Lung (tissue), 12 donors: ENCODE results near the gene CAMK2B. TPM values are rescaled to one million over a fixed set of nuclear protein-coding genes. Genes with fewer than 3 reads are reported as not detected.

Source experiments
- ATAC-seq: fragments of 200-7000 bp; cut with Tn5 transposase; one replicate; pipeline ENCODE4 v1.9.1; 2020; ENCODE audit warnings: moderate number of reproducible peaks; ENCODE audit not compliant: insufficient read depth, low FRiP score
- DNase-seq, 3 donors: peaks; one replicate each; pipeline ENCODE4 v3.0.0-alpha.2; 2013 to 2017
- H3K27ac ChIP-seq, 2 donors: one replicate each; pipeline ENCODE4 v1.5.1; 2013; ENCODE audit warnings: mild to moderate bottlenecking in 2 of 2, moderate library complexity in 2 of 2, control low read depth in 1 of 2, inconsistent platforms in 1 of 2, low read depth in 1 of 2, low read length in 1 of 2
- H3K27me3 ChIP-seq, 3 donors: one replicate each; pipeline ENCODE4 v1.5.1; 2013; ENCODE audit warnings: low read length in 2 of 3; ENCODE audit not compliant: control insufficient read depth in 3 of 3, insufficient read depth in 3 of 3
- H3K36me3 ChIP-seq, 4 donors: one replicate each; pipeline ENCODE4 v1.5.1; 2013; ENCODE audit warnings: low read length in 4 of 4, mild to moderate bottlenecking in 1 of 4, moderate library complexity in 1 of 4; ENCODE audit not compliant: control insufficient read depth in 4 of 4, insufficient read depth in 4 of 4
- H3K4me1 ChIP-seq, 5 donors: one replicate each; pipeline ENCODE4 v1.5.1; 2013; ENCODE audit warnings: low read length in 5 of 5, mild to moderate bottlenecking in 2 of 5, moderate library complexity in 1 of 5; ENCODE audit not compliant: control insufficient read depth in 5 of 5, insufficient read depth in 5 of 5
- H3K4me3 ChIP-seq: one replicate; pipeline ENCODE4 v1.5.1; 2013; ENCODE audit warnings: mild to moderate bottlenecking, control low read depth, moderate library complexity
- H3K9ac ChIP-seq, 2 donors: one replicate each; pipeline ENCODE4 v1.5.1; 2013; ENCODE audit warnings: low read length in 2 of 2, control low read depth in 1 of 2; ENCODE audit not compliant: insufficient read depth in 1 of 2
- H3K9me3 ChIP-seq, 4 donors: one replicate each; pipeline ENCODE4 v1.5.1; 2013; ENCODE audit warnings: low read length in 3 of 4, mild to moderate bottlenecking in 1 of 4, moderate library complexity in 1 of 4; ENCODE audit not compliant: control insufficient read depth in 4 of 4, insufficient read depth in 3 of 4
- CTCF ChIP-seq: IDR thresholded peaks from 2 replicates; pipeline ENCODE4 v1.5.1; 2012; ENCODE audit warnings: mild to moderate bottlenecking; ENCODE audit errors: control extremely low read depth, extremely low read depth
- WGBS, 2 donors: extraction: QIAGEN DNeasy Blood & Tissue Kit; methylation state at CpG; one replicate each; pipeline ENCODE4 v1.1.7; 2013; 5-methylcytosine and 5-hydroxymethylcytosine counted together
- polyA plus RNA-seq, 2 donors: library from polyadenylated mRNA; stranded (reverse); fragments of 200-250 nt; gene quantifications; one replicate each; pipeline ENCODE4 v1.2.1, GENCODE V29; 2013
- total RNA-seq, 2 donors: library from RNA; depleted of rRNA in 1 of 2; stranded (reverse); fragments of >200 nt in 1 of 2; gene quantifications; one replicate each; pipeline ENCODE4 v1.2.1, GENCODE V29; 2014 to 2021
- donor health status: control.
- donor health status: control.
- donor health status: Bipolar disorder and iron deficiency.
- donor health status: healthy.
- donor health status: DM: yes; HTN: yes; CAD: no.

Gene CAMK2B
- total and polyA plus RNA-seq, 4 donors: 0.12 to 0.80 (median 0.33) TPM

GRCh38 chr7:44267719-44268421, 57.5 kb downstream of the CAMK2B start:
- WGBS, 2 donors: 74 to 86% methylated on average over 21 of the region's 21 CpGs
- H3K9ac ChIP-seq: no peak overlapping the region
- peaks cover 0 to 5% (median 0%) of the 10 kb centered on the region in 3 donors for H3K27me3 ChIP-seq
- H3K9me3 ChIP-seq: no peaks in the 10 kb centered on the region
- peaks cover 0 to 15% (median 3%) of the 10 kb centered on the region in 5 donors for H3K4me1 ChIP-seq
- ATAC-seq: no peak
- no peak overlapping the region for H3K4me3 ChIP-seq
- H3K36me3 ChIP-seq: no peaks in the 10 kb centered on the region
- DNase-seq: no peak
- H3K27ac ChIP-seq: no peak overlapping the region
- TF ChIP-seq CTCF: no peak

DNA sequence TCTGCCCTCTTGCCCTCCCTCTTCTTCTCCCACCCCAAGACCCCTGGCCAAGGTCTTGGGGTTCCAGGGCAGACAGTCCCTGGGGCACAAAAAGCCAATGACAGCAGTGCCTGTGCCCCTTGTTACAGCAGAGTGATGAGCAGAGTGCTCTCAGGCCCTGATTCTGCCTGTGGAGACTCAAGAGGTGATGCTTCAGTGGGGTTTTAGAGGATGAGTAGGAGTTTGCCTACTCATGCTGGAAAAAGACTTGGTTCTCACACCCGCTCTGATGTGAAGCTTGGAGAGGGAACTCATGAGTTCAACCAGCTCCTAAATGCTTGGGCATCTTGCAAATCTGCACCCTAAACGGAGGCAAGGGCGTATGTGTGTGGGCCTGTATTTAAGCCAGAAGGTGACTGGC, 58.2 kb downstream of the CAMK2B start:
- no peak for DNase-seq
- no peak for TF ChIP-seq CTCF
- H3K9me3 ChIP-seq: no peaks in the 10 kb centered on the region
- H3K27me3 ChIP-seq: peaks cover 0 to 5% (median 0%) of the 10 kb centered on the region in 3 donors
- WGBS, 2 donors: 95 to 98% methylated on average over 3 of the region's 3 CpGs
- H3K4me1 ChIP-seq: peaks cover 0 to 17% (median 3%) of the 10 kb centered on the region in 5 donors
- H3K9ac ChIP-seq: no peak overlapping the region
- H3K27ac ChIP-seq: no peak overlapping the region
- H3K36me3 ChIP-seq: no peaks in the 10 kb centered on the region
- no peak for ATAC-seq
- no peak overlapping the region for H3K4me3 ChIP-seq

DNA sequence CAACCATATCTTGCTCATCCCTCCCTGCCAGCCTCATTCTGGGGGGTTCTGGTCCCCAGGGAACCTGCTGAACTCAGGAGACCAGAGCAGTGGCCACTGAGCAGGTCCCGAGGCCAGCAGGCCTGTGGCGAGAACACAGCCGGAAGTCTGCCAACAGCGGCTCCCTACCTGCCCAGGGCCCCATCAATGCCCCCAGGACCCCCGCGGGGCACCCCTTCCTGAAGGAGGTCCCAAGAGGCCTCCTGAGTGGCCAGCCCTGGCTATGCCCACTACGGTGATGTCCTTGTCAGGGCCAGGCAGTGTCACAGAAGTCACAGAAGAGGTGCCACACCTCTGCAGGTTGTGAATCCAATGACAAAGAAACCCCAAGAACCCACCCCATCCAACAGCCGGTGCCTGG, 58.9 kb downstream of the CAMK2B start:
- ATAC-seq: no peak
- WGBS, 2 donors: 90 to 96% methylated on average over 8 of the region's 8 CpGs
- TF ChIP-seq CTCF: no peak
- Histone ChIP-seq H3K27ac (no peak overlapping the region), H3K9me3 (no peaks in the 10 kb centered on the region), H3K27me3 (peaks cover 0 to 5% (median 0%) of the 10 kb centered on the region in 3 donors), H3K4me3 (no peak overlapping the region), H3K36me3 (no peaks in the 10 kb centered on the region), H3K9ac (no peak overlapping the region), H3K4me1 (peaks cover 0 to 17% (median 3%) of the 10 kb centered on the region in 5 donors)
- no peak for DNase-seq
